Transverse colon (tissue), 4 donors: Measurements from ENCODE around the gene CBS. TPM values are rescaled to one million over a fixed set of nuclear protein-coding genes. Genes with fewer than 3 reads are reported as not detected.
"Not testable (repeated sequence)": the region's sequence is repeated elsewhere in the genome, so short reads cannot be mapped to it uniquely, and the experiment has no call there.

Experiments used
- DNase-seq: peaks from one replicate; pipeline ENCODE4 v3.0.0-alpha.2; 2019
- H3K27ac ChIP-seq, 4 donors: fragments of 200-600 bp; sonication (generic); 2 replicates each; pipeline ENCODE4 v1.5.1; 2016 to 2018; ENCODE audit warnings: inconsistent platforms in 4 of 4
- H3K27me3 ChIP-seq: fragments of 200-600 bp; sonication (generic); 2 replicates; pipeline ENCODE4 v1.5.1; 2017; ENCODE audit warnings: inconsistent platforms
- H3K36me3 ChIP-seq, 4 donors: fragments of 200-600 bp; sonication (generic); 2 replicates each; pipeline ENCODE4 v1.5.1; 2017 to 2019; ENCODE audit warnings: inconsistent platforms in 4 of 4
- H3K4me1 ChIP-seq, 4 donors: fragments of 200-600 bp; sonication (generic); 2 replicates each; pipeline ENCODE4 v1.5.1; 2017 to 2020; ENCODE audit warnings: inconsistent platforms in 4 of 4
- H3K4me3 ChIP-seq, 4 donors: fragments of 200-600 bp; sonication (generic); 1 replicate in 1 of 4; 2 replicates in 3 of 4; pipeline versions ENCODE4 v1.5.1 to v1.6.1; 2017 to 2019; ENCODE audit warnings: inconsistent platforms in 4 of 4
- H3K9me3 ChIP-seq, 2 donors: fragments of 200-600 bp; sonication (generic); 2 replicates each; pipeline ENCODE4 v1.5.1; 2017 to 2019; ENCODE audit warnings: inconsistent platforms in 2 of 2
- WGBS, 2 donors: methylation state at CpG; one replicate each; pipeline ENCODE4 v1.1.5; 2018; ENCODE audit warnings: low coverage in 1 of 2; 5-methylcytosine and 5-hydroxymethylcytosine counted together
- in situ Hi-C, 4 donors: fragments of 200-750 bp; cut with MboI; loops; one replicate each; pipeline versions ENCODE4 v1.15.0 to v1.15.1; 2017; ENCODE audit warnings: low sequenced_read_pairs in 3 of 4, low pct_ligation_motif_present in 1 of 4, low pct_unique_long_range_greater_than_20kb in 1 of 4
- intact Hi-C: fragments of 100-400 bp; cut with DNase I; formaldehyde crosslinking; loops from one replicate; pipeline ENCODE4 v1.15.1; 2023; ENCODE audit warnings: low total_unique reads
- total RNA-seq, 4 donors: library from RNA; depleted of rRNA; stranded (reverse); fragments of >200 nt; gene quantifications; one replicate each; pipeline ENCODE4 v1.1.0, GENCODE V29; 2016

Gene CBS
- total RNA-seq, 4 donors from 2014 or later, result 0.40 to 24.3 (median 9.4) TPM

DNA sequence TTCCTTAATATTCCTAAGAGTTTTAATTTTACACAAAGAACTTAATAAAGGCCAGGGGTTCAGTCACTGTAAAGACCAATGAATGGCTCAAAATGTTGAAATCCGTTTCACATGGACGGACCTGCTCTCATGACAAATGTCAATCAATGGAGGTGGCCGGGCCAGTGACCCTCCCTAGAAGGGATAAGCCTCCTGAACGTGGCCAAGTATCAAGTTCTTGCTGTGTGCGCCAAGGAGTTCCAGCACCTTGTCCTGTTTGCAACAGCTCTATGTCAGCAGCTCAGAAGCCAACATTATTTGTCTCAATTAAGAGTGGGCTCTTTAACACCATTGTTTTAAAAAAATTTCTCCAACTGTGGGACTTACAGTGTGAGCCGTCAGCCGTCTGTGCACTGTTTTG, 25.4 kb upstream of the CBS start:
- WGBS, 2 donors, result no CpG with 5 or more reads among the region's 7 CpGs
- H3K4me3 ChIP-seq, H3K9me3 ChIP-seq, H3K4me1 ChIP-seq, H3K27ac ChIP-seq, DNase-seq, H3K36me3 ChIP-seq, in situ Hi-C loops, intact Hi-C loops, H3K27me3 ChIP-seq: not testable (repeated sequence)

DNA sequence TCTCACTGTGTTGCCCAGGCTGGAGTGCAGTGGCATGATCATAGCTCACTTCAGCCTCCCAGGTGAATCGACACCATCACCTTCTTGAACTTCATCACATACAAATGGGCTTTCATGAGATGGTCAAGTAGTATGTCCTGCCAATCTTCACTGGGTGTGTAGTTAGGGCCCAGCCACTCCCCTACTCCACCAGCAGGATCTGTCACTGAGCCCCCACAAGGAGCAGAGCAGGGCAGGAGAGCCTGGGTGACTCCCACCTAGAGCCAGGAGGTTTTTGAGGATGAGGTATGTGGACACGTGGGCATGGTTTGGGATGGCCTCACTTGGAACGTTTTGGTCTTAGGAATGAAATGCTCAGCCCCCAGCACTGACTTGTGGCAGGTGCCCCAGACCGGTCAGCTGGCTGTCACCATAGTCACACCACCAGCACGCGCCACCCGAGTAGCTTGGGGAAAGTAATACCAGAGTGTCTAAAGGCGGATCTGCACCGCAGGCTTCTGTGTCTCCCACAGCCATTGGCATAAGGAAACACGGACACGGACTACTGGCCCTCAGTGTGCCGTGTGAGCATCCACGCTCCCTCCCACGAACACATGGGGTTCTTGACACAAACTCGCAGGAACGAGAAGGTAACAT, 16.5 kb upstream of the CBS start:
- no CpG with 5 or more reads among the region's 16 CpGs for WGBS, 2 donors

DNA sequence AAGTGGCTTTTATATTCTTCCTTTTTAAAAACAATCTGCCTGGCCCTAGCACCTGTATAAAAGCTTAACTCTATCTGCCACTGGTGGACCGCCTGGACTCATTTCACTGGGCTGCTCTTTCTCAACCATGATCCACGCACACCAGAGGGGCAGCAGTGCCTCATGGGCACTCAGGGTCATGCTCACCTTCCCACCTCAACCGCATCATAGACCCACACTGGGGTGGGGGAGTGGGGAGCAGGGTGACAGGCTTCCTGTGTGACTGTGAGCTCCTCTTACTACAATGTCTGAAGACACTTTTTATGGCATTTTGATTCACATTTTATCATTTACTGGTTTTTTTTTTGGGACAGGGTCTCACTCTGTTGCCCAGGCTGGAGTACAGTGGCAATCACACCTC, 15.3 kb upstream of the CBS start:
- H3K4me1 ChIP-seq, in situ Hi-C loops, H3K4me3 ChIP-seq, DNase-seq, H3K36me3 ChIP-seq, intact Hi-C loops, H3K9me3 ChIP-seq, H3K27ac ChIP-seq, H3K27me3 ChIP-seq: not testable (repeated sequence)
- WGBS, 2 donors, result no CpG with 5 or more reads among the region's 3 CpGs

More for the DNA sequence above, 16.5 kb upstream of the CBS start:
- intact Hi-C loops, H3K27me3 ChIP-seq, H3K36me3 ChIP-seq, H3K4me1 ChIP-seq, H3K9me3 ChIP-seq, DNase-seq, H3K27ac ChIP-seq, H3K4me3 ChIP-seq, in situ Hi-C loops: not testable (repeated sequence)

DNA sequence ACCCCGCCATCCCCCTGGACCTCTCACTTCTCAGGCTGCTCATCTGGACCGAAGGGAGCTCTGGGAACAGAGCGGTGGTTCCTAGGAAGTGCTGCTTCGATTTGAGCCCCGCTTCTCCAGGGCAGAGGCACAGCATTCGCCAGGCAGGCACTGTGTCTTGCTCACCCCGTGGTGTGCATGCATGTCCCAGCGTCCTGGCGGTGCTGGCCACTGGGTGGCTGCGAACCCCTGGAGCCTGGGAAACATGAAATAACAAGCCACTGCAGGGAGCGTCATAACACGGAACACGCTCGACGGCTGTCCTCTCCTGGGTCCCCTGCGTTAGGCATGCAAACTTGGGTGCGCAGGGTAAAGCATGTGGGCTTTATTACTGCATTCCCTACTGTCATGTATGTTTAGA, 13.8 kb upstream of the CBS start:
- H3K4me1 ChIP-seq, H3K27me3 ChIP-seq, H3K9me3 ChIP-seq, H3K36me3 ChIP-seq, DNase-seq, in situ Hi-C loops, intact Hi-C loops, H3K27ac ChIP-seq, H3K4me3 ChIP-seq: not testable (repeated sequence)
- no CpG with 5 or more reads among the region's 17 CpGs for WGBS, 2 donors

DNA sequence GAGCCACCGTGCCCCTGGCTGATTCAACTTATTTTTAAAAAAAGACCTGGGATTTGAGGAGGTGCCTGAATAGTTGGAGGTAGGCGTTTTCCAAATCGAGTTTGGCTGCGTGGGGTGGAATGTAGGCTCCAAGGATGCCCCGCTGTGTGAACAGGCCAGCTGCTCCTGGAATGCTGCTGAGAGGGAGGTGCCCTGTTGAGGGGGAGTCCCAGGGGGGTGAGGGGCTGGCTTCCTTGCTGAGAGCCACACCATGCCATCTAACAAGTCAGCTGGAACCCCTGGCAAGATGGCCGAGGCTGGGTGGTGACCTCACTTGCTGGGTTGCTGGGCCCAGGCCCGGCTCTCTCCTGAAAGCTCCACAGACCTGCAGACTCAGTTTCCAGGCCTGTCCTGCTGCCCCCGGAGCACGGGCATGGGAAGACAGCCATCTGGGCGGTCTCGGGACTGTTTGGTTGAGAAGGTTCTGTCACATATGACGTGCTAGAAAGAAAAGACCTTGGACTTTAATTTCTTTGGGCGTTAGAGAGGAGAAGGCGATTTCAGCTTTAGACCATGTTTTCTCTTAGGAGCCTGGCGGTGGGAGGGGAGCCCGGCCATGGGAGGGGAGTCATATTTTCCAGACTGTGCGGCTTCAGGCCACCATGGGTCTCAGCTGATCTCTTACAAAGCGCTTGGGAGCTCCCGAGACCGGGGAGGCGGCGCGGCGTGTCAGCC, 7.1 kb upstream of the CBS start:
- in situ Hi-C loops, H3K36me3 ChIP-seq, H3K27me3 ChIP-seq, H3K27ac ChIP-seq, DNase-seq, H3K4me3 ChIP-seq, intact Hi-C loops, H3K4me1 ChIP-seq, H3K9me3 ChIP-seq: not testable (repeated sequence)
- WGBS, 2 donors, result no CpG with 5 or more reads among the region's 24 CpGs

DNA sequence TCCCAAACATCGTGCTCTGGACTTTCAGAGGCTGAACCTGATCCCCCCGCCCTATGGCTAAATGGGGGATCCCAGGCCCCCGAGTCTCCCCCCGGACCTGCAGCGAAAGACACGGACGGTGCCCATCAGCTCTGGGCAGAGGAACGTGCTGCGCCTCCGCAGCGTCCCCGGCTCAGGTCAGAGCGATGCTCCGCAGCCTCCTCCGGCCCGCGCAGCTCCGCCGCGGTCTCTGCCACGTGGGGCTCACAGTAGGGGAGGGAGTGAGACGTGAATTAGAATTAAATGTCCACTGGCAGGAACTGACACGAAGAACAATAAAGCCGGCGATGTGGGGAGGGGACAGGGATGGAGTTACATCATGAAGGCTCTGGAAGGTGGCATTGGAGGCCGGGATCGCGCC, 1.0 kb upstream of the CBS start:
- H3K9me3 ChIP-seq, H3K4me3 ChIP-seq, in situ Hi-C loops, H3K27me3 ChIP-seq, DNase-seq, intact Hi-C loops, H3K36me3 ChIP-seq, H3K27ac ChIP-seq, H3K4me1 ChIP-seq: not testable (repeated sequence)
- WGBS, 2 donors, result no CpG with 5 or more reads among the region's 28 CpGs

DNA sequence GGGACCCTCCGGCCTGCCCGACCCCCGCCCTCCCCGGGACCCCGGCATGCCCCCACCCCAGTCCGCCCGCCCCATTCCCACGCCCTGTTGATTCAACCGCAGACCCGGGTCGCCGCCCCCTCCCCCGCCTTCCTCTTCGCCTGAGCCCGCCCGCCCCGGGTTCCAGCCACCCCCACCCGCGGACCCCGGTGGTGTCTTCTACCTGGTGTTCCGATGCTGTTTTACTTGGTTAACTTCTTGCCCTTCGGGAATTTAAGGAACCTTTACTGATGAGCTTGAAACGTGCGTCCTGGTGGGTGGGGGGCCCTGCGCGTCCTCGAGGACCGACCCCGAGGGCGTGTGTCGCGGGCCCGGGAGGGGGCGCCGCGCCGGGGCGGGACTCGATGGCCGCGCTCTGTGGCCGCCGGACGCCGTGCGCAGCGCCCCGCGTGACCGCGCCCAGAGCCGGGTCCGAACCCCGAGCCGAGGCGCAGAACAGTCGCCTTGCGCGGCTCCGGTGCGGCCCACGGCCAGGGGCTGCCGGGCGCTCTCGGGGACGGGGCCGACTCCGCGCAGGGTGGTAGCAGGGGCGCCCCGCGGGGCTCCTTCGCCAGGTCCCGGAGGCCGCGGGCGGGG, 495 bp upstream of the CBS start:
- H3K36me3 ChIP-seq, in situ Hi-C loops, H3K27ac ChIP-seq, H3K9me3 ChIP-seq, H3K4me1 ChIP-seq, H3K4me3 ChIP-seq, H3K27me3 ChIP-seq, DNase-seq, intact Hi-C loops: not testable (repeated sequence)
- WGBS, 2 donors, result no CpG with 5 or more reads among the region's 77 CpGs

DNA sequence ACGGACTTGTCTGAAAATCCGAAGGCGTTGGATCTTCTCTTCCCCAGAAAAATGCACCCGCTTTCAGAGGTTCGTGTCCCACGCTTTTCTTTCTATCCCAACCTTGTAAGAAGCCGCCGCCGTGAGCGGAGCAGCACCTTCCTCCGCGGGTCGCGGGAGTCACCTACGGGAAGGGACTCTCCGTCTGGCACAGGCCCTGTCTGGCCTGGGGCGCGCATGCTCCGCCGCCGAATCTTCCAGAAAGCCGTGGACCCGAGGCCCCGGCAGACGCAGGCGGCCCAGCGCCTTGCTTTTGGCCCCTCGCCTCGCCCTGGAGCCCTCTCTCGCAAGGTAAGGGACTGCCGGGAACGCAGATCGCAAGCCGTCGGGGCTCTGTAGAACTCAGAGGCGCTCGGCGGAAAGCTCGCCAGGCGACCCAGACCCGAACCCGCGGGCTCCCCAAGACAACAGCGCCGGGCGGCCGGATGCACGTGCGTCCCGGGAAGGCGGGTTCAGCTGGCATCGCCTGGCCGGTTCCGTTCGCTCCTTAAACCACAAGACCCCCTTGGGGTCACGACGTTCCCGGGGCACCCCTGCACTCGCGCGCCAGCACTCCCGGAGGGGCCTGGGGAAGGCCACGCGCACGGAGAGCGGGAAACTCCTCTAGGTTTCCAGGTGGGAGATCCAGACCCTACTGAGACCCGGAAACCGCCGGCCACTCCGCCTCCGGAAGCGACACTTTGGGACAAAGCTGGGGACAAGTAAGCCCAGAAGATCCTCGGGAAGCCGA, 1.1 kb downstream of the CBS start:
- H3K9me3 ChIP-seq, H3K4me3 ChIP-seq, DNase-seq, in situ Hi-C loops, H3K27me3 ChIP-seq, H3K4me1 ChIP-seq, intact Hi-C loops, H3K27ac ChIP-seq, H3K36me3 ChIP-seq: not testable (repeated sequence)
- WGBS, 2 donors, result no CpG with 5 or more reads among the region's 74 CpGs

DNA sequence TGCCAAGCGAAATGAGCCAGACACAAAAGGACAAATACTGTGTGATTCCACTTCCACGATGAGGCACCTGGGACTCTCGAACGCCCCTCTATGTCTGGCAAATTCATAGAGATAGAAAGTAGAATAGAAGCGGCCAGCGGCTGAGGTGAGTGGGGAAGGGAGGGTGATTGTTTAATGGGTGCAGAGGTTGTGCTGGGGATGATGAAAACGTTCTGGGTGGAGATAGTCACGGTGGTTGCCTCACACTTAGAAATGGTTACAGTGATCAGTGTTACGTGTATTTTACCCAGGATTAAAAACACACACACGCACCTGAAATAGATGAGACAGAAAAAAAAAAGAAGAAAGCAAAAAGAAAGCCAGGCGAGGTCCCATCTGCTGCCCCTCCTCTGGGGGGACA, 2.9 kb downstream of the CBS start:
- WGBS, 2 donors, result no CpG with 5 or more reads among the region's 11 CpGs

DNA sequence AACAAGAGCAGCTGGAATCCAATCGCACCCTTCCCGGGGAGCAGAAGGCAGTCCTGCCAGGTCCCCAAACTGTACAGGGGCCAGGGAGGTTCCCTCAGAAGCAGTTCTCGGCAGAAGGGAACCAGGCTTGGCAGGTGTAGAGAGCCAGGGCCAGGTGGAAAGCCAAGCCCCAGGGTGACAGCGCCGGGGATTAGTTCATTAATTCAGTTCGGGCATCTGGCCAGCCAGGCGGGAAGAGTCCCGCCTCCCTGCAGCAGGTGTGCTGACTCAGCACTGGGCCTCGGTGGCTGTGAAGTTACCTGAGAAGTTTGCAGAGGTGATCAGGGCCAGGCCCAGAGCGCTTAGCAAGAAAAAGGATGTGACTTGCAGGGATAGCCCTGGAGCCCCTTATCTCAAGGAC, 6.0 kb downstream of the CBS start:
- H3K36me3 ChIP-seq, DNase-seq, H3K9me3 ChIP-seq, in situ Hi-C loops, H3K27ac ChIP-seq, H3K27me3 ChIP-seq, intact Hi-C loops, H3K4me3 ChIP-seq, H3K4me1 ChIP-seq: not testable (repeated sequence)
- WGBS, 2 donors, result no CpG with 5 or more reads among the region's 10 CpGs

More for the DNA sequence above, 2.9 kb downstream of the CBS start:
- H3K4me1 ChIP-seq, H3K9me3 ChIP-seq, in situ Hi-C loops, intact Hi-C loops, H3K36me3 ChIP-seq, DNase-seq, H3K27me3 ChIP-seq, H3K27ac ChIP-seq, H3K4me3 ChIP-seq: not testable (repeated sequence)
